Measurements from ENCODE around the gene GC. TPM values are rescaled to one million over a fixed set of nuclear protein-coding genes. Genes with fewer than 3 reads are reported as not detected.
"Not testable (repeated sequence)": the region's sequence is repeated elsewhere in the genome, so short reads cannot be mapped to it uniquely, and the experiment has no call there.

The GC gene
- total RNA-seq, 2 donors from 2014 or later = 0.69 TPM; not detected in 1

GRCh38 chr4:71752383-71753042, 31.4 kb downstream of the GC start:
- Histone ChIP-seq H3K4me1 (ENCODE audit: control insufficient read depth, insufficient read depth, low read length) (no peaks in the 10 kb centered on the region), H3K36me3 (ENCODE audit: control insufficient read depth, insufficient read depth, low read length) (no peaks in the 10 kb centered on the region), H3K27ac (ENCODE audit: low read depth, low read length) (no peak overlapping the region), H3K27me3 (ENCODE audit: control insufficient read depth, insufficient read depth, low read length, poor library complexity, severe bottlenecking) (no peaks in the 10 kb centered on the region), H3K9me3 (ENCODE audit: control insufficient read depth, low read length) (no peaks in the 10 kb centered on the region), H3K4me3 (ENCODE audit: low read length) (no peak overlapping the region), H3K9ac (ENCODE audit: extremely low read depth, low read length, poor library complexity, severe bottlenecking) (no peak overlapping the region)
- TF ChIP-seq, protein P1, sequence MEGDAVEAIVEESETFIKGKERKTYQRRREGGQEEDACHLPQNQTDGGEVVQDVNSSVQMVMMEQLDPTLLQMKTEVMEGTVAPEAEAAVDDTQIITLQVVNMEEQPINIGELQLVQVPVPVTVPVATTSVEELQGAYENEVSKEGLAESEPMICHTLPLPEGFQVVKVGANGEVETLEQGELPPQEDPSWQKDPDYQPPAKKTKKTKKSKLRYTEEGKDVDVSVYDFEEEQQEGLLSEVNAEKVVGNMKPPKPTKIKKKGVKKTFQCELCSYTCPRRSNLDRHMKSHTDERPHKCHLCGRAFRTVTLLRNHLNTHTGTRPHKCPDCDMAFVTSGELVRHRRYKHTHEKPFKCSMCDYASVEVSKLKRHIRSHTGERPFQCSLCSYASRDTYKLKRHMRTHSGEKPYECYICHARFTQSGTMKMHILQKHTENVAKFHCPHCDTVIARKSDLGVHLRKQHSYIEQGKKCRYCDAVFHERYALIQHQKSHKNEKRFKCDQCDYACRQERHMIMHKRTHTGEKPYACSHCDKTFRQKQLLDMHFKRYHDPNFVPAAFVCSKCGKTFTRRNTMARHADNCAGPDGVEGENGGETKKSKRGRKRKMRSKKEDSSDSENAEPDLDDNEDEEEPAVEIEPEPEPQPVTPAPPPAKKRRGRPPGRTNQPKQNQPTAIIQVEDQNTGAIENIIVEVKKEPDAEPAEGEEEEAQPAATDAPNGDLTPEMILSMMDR (conservative IDR thresholded peaks at IDR 0.05) = no peak
- peaks cover 3% of the 10 kb centered on the region for H3K36me3 Mint-ChIP-seq (ENCODE audit: low read depth)
- no peaks in the 10 kb centered on the region for H3K27me3 Mint-ChIP-seq (ENCODE audit: insufficient read depth)
- DNase-seq = no peak
- no peak overlapping the region for H3K27ac Mint-ChIP-seq
- WGBS, 2 experiments (ENCODE audit: insufficient coverage in 1 of 2, insufficient read length in 1 of 2) = 93% methylated on average over 3 to 5 of the region's 5 CpGs
- no peaks in the 10 kb centered on the region for H3K4me1 Mint-ChIP-seq
- no peaks in the 10 kb centered on the region for H3K9me3 Mint-ChIP-seq
- H3K4me3 Mint-ChIP-seq = no peak overlapping the region

GRCh38 chr4:71749008-71749594, 34.8 kb downstream of the GC start:
- H3K4me1 Mint-ChIP-seq = no peaks in the 10 kb centered on the region
- no peak overlapping the region for H3K9ac ChIP-seq (ENCODE audit: extremely low read depth, low read length, poor library complexity, severe bottlenecking)
- WGBS, 2 experiments (ENCODE audit: insufficient coverage in 1 of 2, insufficient read length in 1 of 2) = 98% methylated on average over 4 of the region's 4 CpGs; no CpG with 5 or more reads in 1 of the 2 experiments
- no peak overlapping the region for H3K27ac ChIP-seq (ENCODE audit: low read depth, low read length)
- no peaks in the 10 kb centered on the region for H3K36me3 ChIP-seq (ENCODE audit: control insufficient read depth, insufficient read depth, low read length)
- H3K36me3 Mint-ChIP-seq (ENCODE audit: low read depth) = peaks cover 3% of the 10 kb centered on the region
- H3K4me1 ChIP-seq (ENCODE audit: control insufficient read depth, insufficient read depth, low read length) = no peaks in the 10 kb centered on the region
- no peaks in the 10 kb centered on the region for H3K27me3 ChIP-seq (ENCODE audit: control insufficient read depth, insufficient read depth, low read length, poor library complexity, severe bottlenecking)
- H3K4me3 ChIP-seq (ENCODE audit: low read length) = no peak overlapping the region
- H3K9me3 Mint-ChIP-seq = no peaks in the 10 kb centered on the region
- TF ChIP-seq, protein P1 (conservative IDR thresholded peaks at IDR 0.05) = no peak
- H3K27ac Mint-ChIP-seq = no peak overlapping the region
- no peak for DNase-seq
- no peaks in the 10 kb centered on the region for H3K27me3 Mint-ChIP-seq (ENCODE audit: insufficient read depth)
- H3K4me3 Mint-ChIP-seq = no peak overlapping the region
- H3K9me3 ChIP-seq (ENCODE audit: control insufficient read depth, low read length) = no peaks in the 10 kb centered on the region

DNA sequence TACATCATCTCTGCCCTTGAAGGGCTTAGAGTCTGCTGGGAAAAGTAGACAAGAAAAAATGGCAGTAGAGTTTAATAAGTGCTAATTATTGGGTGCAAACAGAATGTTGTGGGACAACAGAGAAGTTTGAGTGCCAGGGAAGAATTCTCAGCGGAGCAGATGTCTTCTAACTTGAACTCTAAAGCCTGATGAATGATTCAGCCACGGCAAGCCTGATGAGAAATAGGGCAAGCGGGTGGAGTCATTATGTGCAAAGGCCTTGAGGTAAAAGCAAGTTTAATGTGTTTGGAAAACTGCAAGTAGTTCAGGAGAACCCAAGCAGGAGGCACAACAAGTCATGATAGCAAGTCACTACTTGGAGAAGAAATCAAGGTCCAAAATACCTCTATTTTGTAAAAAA, 37.5 kb downstream of the GC start:
- Histone ChIP-seq H3K4me1 (ENCODE audit: control insufficient read depth, insufficient read depth, low read length) (no peaks in the 10 kb centered on the region), H3K4me3 (ENCODE audit: low read length) (no peak overlapping the region), H3K36me3 (ENCODE audit: control insufficient read depth, insufficient read depth, low read length) (no peaks in the 10 kb centered on the region), H3K9me3 (ENCODE audit: control insufficient read depth, low read length) (no peaks in the 10 kb centered on the region), H3K27ac (ENCODE audit: low read depth, low read length) (no peak overlapping the region), H3K27me3 (ENCODE audit: control insufficient read depth, insufficient read depth, low read length, poor library complexity, severe bottlenecking) (no peaks in the 10 kb centered on the region), H3K9ac (ENCODE audit: extremely low read depth, low read length, poor library complexity, severe bottlenecking) (no peak overlapping the region)
- H3K9me3 Mint-ChIP-seq = no peaks in the 10 kb centered on the region
- no peaks in the 10 kb centered on the region for H3K36me3 Mint-ChIP-seq (ENCODE audit: low read depth)
- no peak overlapping the region for H3K27ac Mint-ChIP-seq
- TF ChIP-seq, protein P1 (conservative IDR thresholded peaks at IDR 0.05) = no peak
- no peak for DNase-seq
- WGBS, 2 experiments (ENCODE audit: insufficient coverage in 1 of 2, insufficient read length in 1 of 2) = 96 to 100% methylated on average over 3 of the region's 3 CpGs
- no peaks in the 10 kb centered on the region for H3K4me1 Mint-ChIP-seq
- no peak overlapping the region for H3K4me3 Mint-ChIP-seq
- H3K27me3 Mint-ChIP-seq (ENCODE audit: insufficient read depth) = no peaks in the 10 kb centered on the region

GRCh38 chr4:71738782-71739181, 45.1 kb downstream of the GC start:
- H3K4me1 ChIP-seq (ENCODE audit: control insufficient read depth, insufficient read depth, low read length); H3K4me3 Mint-ChIP-seq; H3K27me3 Mint-ChIP-seq (ENCODE audit: insufficient read depth); H3K27ac ChIP-seq (ENCODE audit: low read depth, low read length); H3K9ac ChIP-seq (ENCODE audit: extremely low read depth, low read length, poor library complexity, severe bottlenecking); H3K4me1 Mint-ChIP-seq; H3K36me3 ChIP-seq (ENCODE audit: control insufficient read depth, insufficient read depth, low read length); DNase-seq; H3K27ac Mint-ChIP-seq; H3K27me3 ChIP-seq (ENCODE audit: control insufficient read depth, insufficient read depth, low read length, poor library complexity, severe bottlenecking); H3K4me3 ChIP-seq (ENCODE audit: low read length): not testable (repeated sequence)
- Mint-ChIP-seq H3K9me3 (peaks cover 22% of the 10 kb centered on the region), H3K36me3 (ENCODE audit: low read depth) (peaks cover 11% of the 10 kb centered on the region)
- 92% methylated on average over 2 of the region's 2 CpGs; no CpG with 5 or more reads in 1 of the 2 experiments for WGBS, 2 experiments (ENCODE audit: insufficient coverage in 1 of 2, insufficient read length in 1 of 2)
- H3K9me3 ChIP-seq (ENCODE audit: control insufficient read depth, low read length) = peaks cover 23% of the 10 kb centered on the region
